Caco-2 (cell line): ENCODE data around the gene BCAS3. TPM values are rescaled to one million over a fixed set of nuclear protein-coding genes. Genes with fewer than 3 reads are reported as not detected.

Source experiments
- BruUV-seq: library from RNA; stranded (reverse); fragments of 400-500 nt; replicated peaks from 2 replicates; lab custom pipeline; 2021; lab: Mats Ljungman, UMichigan
- CTCF ChIA-PET: fragments of 300-600 bp; sonication (Branson Sonifier 250); formaldehyde crosslinking; loops from one replicate; lab custom pipeline; 2022; ENCODE audit warnings: antibody characterized with exemption; lab: Charles Lee
- POLR2A ChIA-PET: fragments of 300-600 bp; sonication (Branson Sonifier 250); formaldehyde crosslinking; loops from one replicate; lab custom pipeline; 2022; ENCODE audit warnings: antibody characterized with exemption; lab: Charles Lee
- DNase-seq, 2 experiments: peaks; one replicate each; pipeline versions ENCODE4 v3.0.0 to v3.0.0-alpha.2; 2020 to 2022
- H3K27me3 ChIP-seq: replicated peaks from 2 replicates; pipeline ENCODE4 v1.6.0; 2011; ENCODE audit warnings: low read length; ENCODE audit not compliant: control insufficient read depth, insufficient read depth
- H3K36me3 ChIP-seq: 2 replicates; pipeline ENCODE4 v1.5.1; 2011; ENCODE audit warnings: low read length; ENCODE audit not compliant: control insufficient read depth, insufficient read depth
- H3K4me1 ChIP-seq: fragments of 250-450 bp; sonication (Bioruptor Pico); 2 replicates; pipeline ENCODE4 v1.5.1; 2020; ENCODE audit warnings: mild to moderate bottlenecking
- H3K4me3 ChIP-seq: 2 replicates; pipeline ENCODE4 v1.5.1; 2011; ENCODE audit warnings: low read depth, mild to moderate bottlenecking, control low read depth, low read length
- H3K9me3 ChIP-seq: fragments of 250-450 bp; sonication (Bioruptor Pico); 2 replicates; pipeline ENCODE4 v1.5.1; 2020; ENCODE audit warnings: mild to moderate bottlenecking, moderate library complexity
- H3K27ac Mint-ChIP-seq: one replicate; pipeline ENCODE4 v1.8.0; 2022; ENCODE audit warnings: mixed read lengths; ENCODE audit not compliant: unreplicated experiment
- H3K27me3 Mint-ChIP-seq: one replicate; pipeline ENCODE4 v1.8.0; 2022; ENCODE audit warnings: mixed read lengths; ENCODE audit not compliant: insufficient read depth, unreplicated experiment
- H3K36me3 Mint-ChIP-seq: one replicate; pipeline ENCODE4 v1.8.0; 2022; ENCODE audit warnings: mild to moderate bottlenecking, mixed read lengths; ENCODE audit not compliant: insufficient read depth, unreplicated experiment
- H3K4me1 Mint-ChIP-seq: one replicate; pipeline ENCODE4 v1.8.0; 2022; ENCODE audit warnings: low read depth, mixed read lengths; ENCODE audit not compliant: unreplicated experiment
- H3K4me3 Mint-ChIP-seq: one replicate; pipeline ENCODE4 v1.8.0; 2022; ENCODE audit warnings: mild to moderate bottlenecking, moderate library complexity, mixed read lengths; ENCODE audit not compliant: unreplicated experiment
- H3K9me3 Mint-ChIP-seq: one replicate; pipeline ENCODE4 v1.8.0; 2022; ENCODE audit warnings: mixed read lengths; ENCODE audit not compliant: unreplicated experiment
- intact Hi-C: fragments of 100-400 bp; cut with micrococcal nuclease; formaldehyde crosslinking; loops from one replicate; pipeline ENCODE4 v1.10.0; 2022; ENCODE audit not compliant: unreplicated experiment
- total RNA-seq: library from RNA; stranded (reverse); gene quantifications from 2 replicates; pipeline ENCODE4 v1.2.3, GENCODE V29; 2022
- TF ChIP-seq, protein P1 (sequence below), 2 experiments: fragments of 200-600 bp in 1 of 2; IDR thresholded peaks; 1 replicate in 1 of 2; 2 replicates in 1 of 2; pipeline versions ENCODE4 v1.5.1 to v1.8.0; 2011 to 2022; ENCODE audit warnings: antibody characterized with exemption in 1 of 2, control low read depth in 1 of 2, inconsistent platforms in 1 of 2, low read depth in 1 of 2, low read length in 1 of 2, mild to moderate bottlenecking in 1 of 2, moderate library complexity in 1 of 2; ENCODE audit not compliant: insufficient read depth in 1 of 2, severe bottlenecking in 1 of 2, unreplicated experiment in 1 of 2

Gene BCAS3
- total RNA-seq, 1 experiment from 2014 or later, result 44.1 TPM

DNA sequence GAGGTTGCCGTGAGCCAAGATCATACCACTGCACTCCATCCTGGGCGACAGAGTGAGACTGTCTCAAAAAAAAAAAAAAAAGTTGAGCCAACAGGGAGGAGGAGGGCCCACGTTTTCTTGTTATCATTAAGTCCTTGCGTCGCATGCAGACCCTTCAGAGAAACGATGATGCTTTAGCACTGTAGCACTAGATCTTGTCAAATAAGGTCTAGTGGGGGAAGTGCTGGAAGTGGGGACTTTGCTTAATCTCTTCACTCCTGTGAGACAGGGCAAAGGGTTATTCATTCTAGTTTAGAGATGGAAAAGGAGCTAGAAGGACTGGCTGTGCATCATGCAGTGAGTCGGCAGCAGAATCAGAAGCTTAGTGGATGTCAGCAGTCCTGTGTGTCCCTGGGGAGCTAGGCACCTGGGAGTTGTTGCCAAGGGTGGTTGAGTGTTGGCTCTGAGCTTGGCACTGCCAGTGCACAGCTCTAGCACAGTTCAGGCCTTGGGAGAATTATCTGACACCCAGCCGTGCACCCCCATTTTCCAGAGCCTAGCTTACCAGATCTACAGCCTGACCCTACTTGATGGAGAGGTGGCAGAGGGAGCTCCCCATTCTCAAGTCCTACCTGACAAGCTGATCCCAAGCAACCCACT, 688.5 kb downstream of the BCAS3 start:
- Mint-ChIP-seq H3K36me3 (peaks cover 12% of the 10 kb centered on the region), H3K9me3 (no peaks in the 10 kb centered on the region), H3K27me3 (no peaks in the 10 kb centered on the region), H3K4me3 (no peak overlapping the region), H3K27ac (no peak overlapping the region), H3K4me1 (peaks cover 8% of the 10 kb centered on the region)
- BruUV-seq, result no TSS peak
- ChIA-PET CTCF (no interaction called here), POLR2A (no interaction called here)
- no peak for DNase-seq
- Histone ChIP-seq H3K4me1 (peaks cover 3% of the 10 kb centered on the region; the same call in 1 of the 2 replicates), H3K9me3 (no peaks in the 10 kb centered on the region), H3K27me3 (no peaks in the 10 kb centered on the region), H3K36me3 (no peaks in the 10 kb centered on the region), H3K4me3 (no peak overlapping the region)
- intact Hi-C loops, result no loop called here
- TF ChIP-seq, protein P1, sequence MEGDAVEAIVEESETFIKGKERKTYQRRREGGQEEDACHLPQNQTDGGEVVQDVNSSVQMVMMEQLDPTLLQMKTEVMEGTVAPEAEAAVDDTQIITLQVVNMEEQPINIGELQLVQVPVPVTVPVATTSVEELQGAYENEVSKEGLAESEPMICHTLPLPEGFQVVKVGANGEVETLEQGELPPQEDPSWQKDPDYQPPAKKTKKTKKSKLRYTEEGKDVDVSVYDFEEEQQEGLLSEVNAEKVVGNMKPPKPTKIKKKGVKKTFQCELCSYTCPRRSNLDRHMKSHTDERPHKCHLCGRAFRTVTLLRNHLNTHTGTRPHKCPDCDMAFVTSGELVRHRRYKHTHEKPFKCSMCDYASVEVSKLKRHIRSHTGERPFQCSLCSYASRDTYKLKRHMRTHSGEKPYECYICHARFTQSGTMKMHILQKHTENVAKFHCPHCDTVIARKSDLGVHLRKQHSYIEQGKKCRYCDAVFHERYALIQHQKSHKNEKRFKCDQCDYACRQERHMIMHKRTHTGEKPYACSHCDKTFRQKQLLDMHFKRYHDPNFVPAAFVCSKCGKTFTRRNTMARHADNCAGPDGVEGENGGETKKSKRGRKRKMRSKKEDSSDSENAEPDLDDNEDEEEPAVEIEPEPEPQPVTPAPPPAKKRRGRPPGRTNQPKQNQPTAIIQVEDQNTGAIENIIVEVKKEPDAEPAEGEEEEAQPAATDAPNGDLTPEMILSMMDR (IDR thresholded peaks at IDR 0.05; ENCODE audit: insufficient read depth in 1 of 2, low read depth in 1 of 2, low read length in 1 of 2, severe bottlenecking in 1 of 2, unreplicated experiment in 1 of 2), result no peak

DNA sequence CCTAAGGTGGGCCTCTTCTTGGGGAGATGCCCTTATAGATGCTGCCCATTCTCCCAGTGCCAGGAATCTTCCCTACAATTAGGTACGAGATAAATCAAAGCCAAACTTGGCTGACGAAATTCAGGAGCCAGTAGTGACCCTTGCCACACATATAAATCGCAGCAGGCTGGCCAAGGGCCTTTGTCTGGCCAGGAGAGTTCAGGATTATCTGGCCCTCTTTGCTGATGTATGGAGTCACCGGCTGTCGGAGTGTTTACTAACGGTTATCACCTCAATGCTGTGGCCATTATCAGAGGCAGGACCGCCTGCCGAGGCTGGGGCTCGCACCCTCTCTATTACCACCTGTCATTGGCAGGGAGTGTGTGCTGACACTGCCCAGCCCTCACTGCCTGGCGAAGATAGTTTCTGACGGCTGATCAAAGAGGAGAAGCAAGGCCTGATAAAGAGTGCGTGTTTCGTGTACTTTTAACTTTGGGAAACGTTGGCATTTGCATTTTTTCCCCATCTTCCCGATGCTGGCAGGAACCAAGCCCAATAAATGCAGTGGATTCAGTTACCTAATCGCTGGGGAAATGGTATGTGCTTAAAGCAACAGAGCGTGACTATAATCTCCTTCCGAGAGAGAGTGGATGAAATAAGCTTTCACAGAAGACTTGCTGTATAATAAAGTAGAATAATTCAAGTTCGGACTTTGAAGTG, 689.2 kb downstream of the BCAS3 start:
- Histone ChIP-seq H3K4me1 (peaks cover 3% of the 10 kb centered on the region; the same call in 1 of the 2 replicates), H3K36me3 (no peaks in the 10 kb centered on the region), H3K9me3 (no peaks in the 10 kb centered on the region), H3K4me3 (no peak overlapping the region), H3K27me3 (no peaks in the 10 kb centered on the region)
- Mint-ChIP-seq H3K27me3 (no peaks in the 10 kb centered on the region), H3K36me3 (peaks cover 12% of the 10 kb centered on the region), H3K9me3 (no peaks in the 10 kb centered on the region), H3K27ac (no peak overlapping the region), H3K4me1 (peaks cover 8% of the 10 kb centered on the region), H3K4me3 (no peak overlapping the region)
- intact Hi-C loops, result no loop called here
- ChIA-PET CTCF (no interaction called here), POLR2A (no interaction called here)
- TF ChIP-seq, protein P1 (IDR thresholded peaks at IDR 0.05; ENCODE audit: insufficient read depth in 1 of 2, low read depth in 1 of 2, low read length in 1 of 2, severe bottlenecking in 1 of 2, unreplicated experiment in 1 of 2), result no peak
- no peak for DNase-seq
- no TSS peak for BruUV-seq

DNA sequence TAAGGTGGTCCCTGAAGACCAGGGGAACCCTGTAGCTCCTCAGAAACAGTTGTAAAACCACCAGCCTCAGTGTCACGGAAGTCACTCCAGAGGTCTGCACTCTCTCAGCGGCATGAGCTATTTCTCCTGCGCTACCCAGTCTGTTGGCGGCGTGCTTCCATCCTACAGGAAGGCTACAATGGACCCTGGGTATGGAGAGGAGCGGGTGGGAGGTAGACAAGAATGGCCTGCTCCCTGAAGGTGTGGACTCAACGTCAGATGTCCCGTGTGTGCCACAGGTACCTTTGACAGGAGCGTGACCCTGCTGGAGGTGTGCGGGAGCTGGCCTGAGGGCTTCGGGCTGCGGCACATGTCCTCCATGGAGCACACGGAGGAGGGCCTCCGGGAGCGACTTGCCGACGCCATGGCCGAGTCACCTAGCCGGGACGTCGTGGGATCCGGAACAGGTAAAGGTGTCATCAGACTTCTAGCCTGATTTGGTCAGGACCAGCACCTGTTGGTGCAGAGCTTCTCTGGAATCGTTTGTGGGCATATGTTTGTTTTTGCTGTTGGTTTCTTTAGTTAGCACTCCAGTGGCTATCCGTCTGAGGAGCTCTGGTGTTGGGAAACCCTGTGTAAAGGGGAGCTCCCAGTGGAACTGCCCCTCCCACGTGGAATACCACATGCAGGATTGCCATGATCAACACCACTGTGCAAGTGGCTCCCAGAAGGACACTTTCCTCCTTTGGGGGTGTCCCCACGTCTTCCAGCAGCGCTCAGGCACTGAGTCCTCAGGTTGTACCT, 690.6 kb downstream of the BCAS3 start:
- H3K27me3 ChIP-seq, result no peaks in the 10 kb centered on the region
- CTCF ChIA-PET, result interaction anchor here (0.5 to 0.6 kb wide), 2 partner anchors 17 to 233 kb away, joined by 3 read pairs; no protein-coding TSS in a partner anchor
- H3K36me3 Mint-ChIP-seq, result peaks cover 12% of the 10 kb centered on the region
- H3K4me1 Mint-ChIP-seq, result no peaks in the 10 kb centered on the region
- no peak overlapping the region for H3K4me3 Mint-ChIP-seq
- H3K9me3 ChIP-seq, result no peaks in the 10 kb centered on the region
- no peaks in the 10 kb centered on the region for H3K9me3 Mint-ChIP-seq
- POLR2A ChIA-PET, result no interaction called here
- H3K4me3 ChIP-seq, result no peak overlapping the region
- no peaks in the 10 kb centered on the region for H3K27me3 Mint-ChIP-seq
- H3K36me3 ChIP-seq, result no peaks in the 10 kb centered on the region
- H3K4me1 ChIP-seq, result no peaks in the 10 kb centered on the region
- TF ChIP-seq, protein P1 (IDR thresholded peaks at IDR 0.05; ENCODE audit: insufficient read depth in 1 of 2, low read depth in 1 of 2, low read length in 1 of 2, severe bottlenecking in 1 of 2, unreplicated experiment in 1 of 2), result no peak
- DNase-seq, result no peak
- H3K27ac Mint-ChIP-seq, result no peak overlapping the region
- intact Hi-C loops, result no loop called here
- BruUV-seq, result no TSS peak
